Activated naive CD4-positive, alpha-beta T cell treated with anti-CD3 and anti-CD28 coated beads for 36 hours (primary cell): ENCODE results near the gene EML6. TPM values are rescaled to one million over a fixed set of nuclear protein-coding genes. Genes with fewer than 3 reads are reported as not detected.
"Not testable (repeated sequence)": the region's sequence is repeated elsewhere in the genome, so short reads cannot be mapped to it uniquely, and the experiment has no call there.

Experiments used
- CTCF ChIA-PET: fragments of 350-600 bp; sonication (Branson Sonifier 250); formaldehyde crosslinking; loops from one replicate; lab custom pipeline; 2021; ENCODE audit warnings: antibody characterized with exemption; lab: Charles Lee
- DNase-seq: peaks from one replicate; pipeline ENCODE4 v3.0.0-alpha.2; 2020
- H3K27ac Mint-ChIP-seq: one replicate; pipeline ENCODE4 v1.8.0; 2021; ENCODE audit warnings: mild to moderate bottlenecking, mixed read lengths
- H3K27me3 Mint-ChIP-seq: one replicate; pipeline ENCODE4 v1.8.0; 2021; ENCODE audit warnings: low read depth, mixed read lengths
- H3K36me3 Mint-ChIP-seq: one replicate; pipeline ENCODE4 v1.8.0; 2021; ENCODE audit warnings: low read depth, mixed read lengths
- H3K4me1 Mint-ChIP-seq: one replicate; pipeline ENCODE4 v1.8.0; 2021; ENCODE audit warnings: low read depth, mixed read lengths
- H3K4me3 Mint-ChIP-seq: one replicate; pipeline ENCODE4 v1.8.0; 2021; ENCODE audit warnings: mild to moderate bottlenecking, moderate library complexity, mixed read lengths
- H3K9me3 Mint-ChIP-seq: one replicate; pipeline ENCODE4 v1.8.0; 2021; ENCODE audit warnings: mixed read lengths
- intact Hi-C: fragments of 100-400 bp; cut with micrococcal nuclease; formaldehyde crosslinking; loops from one replicate; pipeline ENCODE4 v1.15.1; 2023
- total RNA-seq, 2 experiments: library from RNA; stranded (reverse); gene quantifications; one replicate each; pipeline ENCODE4 v1.2.3, GENCODE V29; 2021

The EML6 gene
- total RNA-seq, 2 experiments from 2014 or later: 0.38 to 0.49 TPM

GRCh38 chr2:54839461-54840255, 116.2 kb downstream of the EML6 start:
- H3K4me1 Mint-ChIP-seq: no peaks in the 10 kb centered on the region
- no peaks in the 10 kb centered on the region for H3K36me3 Mint-ChIP-seq
- no peak overlapping the region for H3K4me3 Mint-ChIP-seq
- no peaks in the 10 kb centered on the region for H3K9me3 Mint-ChIP-seq
- H3K27ac Mint-ChIP-seq: no peak overlapping the region
- H3K27me3 Mint-ChIP-seq: no peaks in the 10 kb centered on the region
- intact Hi-C loops: loop anchor here (2.0 to 5.0 kb wide), 4 partner anchors 57 to 183 kb away; no protein-coding TSS in a partner anchor
- CTCF ChIA-PET: interaction anchor here (0.6 to 2.8 kb wide), 28 partner anchors 9 to 732 kb away, joined by 3 to 22 read pairs (median 4); no protein-coding TSS in a partner anchor
- no peak for DNase-seq

DNA sequence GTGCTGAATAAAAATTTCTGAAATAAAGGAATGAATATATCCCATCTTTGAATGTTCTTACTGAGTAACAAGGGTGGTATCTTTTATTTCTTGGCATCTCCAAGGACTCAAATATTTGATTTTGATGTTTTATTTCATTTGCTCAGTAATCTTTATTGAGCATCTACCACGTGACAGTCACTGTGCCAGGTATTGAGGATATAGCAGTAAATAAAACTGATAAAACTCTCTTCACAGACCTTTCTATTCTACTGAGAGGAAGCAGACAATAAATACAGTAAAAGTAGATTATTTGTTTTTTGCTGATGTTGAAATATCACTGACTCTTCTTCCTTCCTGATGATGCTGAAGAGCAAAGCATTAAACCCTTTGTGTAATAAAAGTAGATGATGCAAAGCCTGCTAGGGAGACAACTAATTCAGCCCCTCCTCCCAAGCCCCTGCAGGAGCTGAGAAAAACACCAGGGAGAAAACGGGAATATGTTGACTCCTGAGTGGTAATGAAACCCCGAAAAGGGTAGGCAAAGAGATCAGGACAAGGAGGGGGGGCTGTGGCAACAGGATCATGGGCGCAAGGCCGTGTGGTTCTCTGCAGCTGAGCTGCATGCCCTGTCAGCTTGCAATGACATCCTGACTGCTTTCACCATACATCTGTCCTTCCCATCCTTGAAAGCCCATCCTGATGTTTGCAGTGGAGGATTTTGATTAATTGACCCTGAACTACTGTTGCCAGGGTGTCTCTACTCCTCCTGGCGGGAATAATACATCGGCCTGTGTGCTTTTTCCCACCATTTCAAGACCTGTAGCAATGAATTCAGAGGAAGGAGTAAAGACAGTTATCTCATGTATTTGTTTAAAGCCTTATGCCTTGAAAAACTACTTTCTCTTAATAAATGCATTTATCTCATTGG, 117.4 kb downstream of the EML6 start:
- intact Hi-C loops: no loop called here
- Mint-ChIP-seq H3K36me3 (no peaks in the 10 kb centered on the region), H3K27me3 (no peaks in the 10 kb centered on the region), H3K27ac (no peak overlapping the region), H3K9me3 (no peaks in the 10 kb centered on the region), H3K4me1 (no peaks in the 10 kb centered on the region), H3K4me3 (no peak overlapping the region)
- DNase-seq: no peak
- CTCF ChIA-PET: interaction anchor here (0.6 to 0.7 kb wide), 3 partner anchors 70 to 324 kb away, joined by 3 read pairs; no protein-coding TSS in a partner anchor

DNA sequence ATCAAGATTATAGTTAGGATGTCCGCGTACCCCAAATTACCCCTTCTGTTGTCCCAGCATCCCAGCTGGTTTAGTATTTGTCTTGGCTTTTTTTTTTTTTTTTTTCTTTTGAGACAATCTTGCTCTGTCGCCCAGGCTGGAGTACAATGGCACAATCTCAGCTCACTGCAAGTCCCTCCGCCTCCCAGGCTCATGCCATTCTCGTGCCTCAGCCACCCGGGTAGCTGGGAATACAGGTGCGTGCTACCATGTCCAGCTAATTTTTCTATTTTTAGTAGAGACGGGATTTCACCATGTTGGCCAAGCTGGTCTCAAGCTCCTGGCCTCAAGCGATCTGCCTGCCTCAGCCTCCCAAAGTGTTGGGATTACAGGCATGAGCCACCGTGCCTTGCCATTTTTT, 118.0 kb downstream of the EML6 start:
- H3K27me3 Mint-ChIP-seq, H3K4me3 Mint-ChIP-seq, intact Hi-C loops, H3K9me3 Mint-ChIP-seq, H3K36me3 Mint-ChIP-seq, DNase-seq, H3K27ac Mint-ChIP-seq, H3K4me1 Mint-ChIP-seq: not testable (repeated sequence)
- CTCF ChIA-PET: interaction anchor here (0.6 to 1.2 kb wide), 5 partner anchors 178 to 324 kb away, joined by 3 read pairs; no protein-coding TSS in a partner anchor

DNA sequence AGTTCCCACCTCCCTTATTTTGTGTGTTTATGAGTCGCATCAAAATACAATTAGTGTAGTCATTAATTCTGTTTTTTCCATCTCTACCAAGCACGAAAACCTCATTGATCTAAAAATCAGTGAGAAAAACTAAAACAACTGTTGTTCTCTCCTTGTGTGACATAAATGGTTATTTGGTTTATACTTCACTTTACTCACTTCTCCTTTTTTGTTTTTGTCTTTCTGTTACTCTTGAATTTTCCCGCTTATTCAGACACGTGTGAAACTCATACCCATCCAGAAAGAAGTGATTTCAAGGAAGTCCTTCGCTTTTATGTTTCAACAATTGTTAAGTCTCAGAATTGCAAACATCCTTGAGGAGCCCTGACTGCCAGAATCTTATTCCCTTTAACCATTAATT, 121.6 kb downstream of the EML6 start:
- CTCF ChIA-PET: no interaction called here
- intact Hi-C loops: no loop called here
- H3K36me3 Mint-ChIP-seq: no peaks in the 10 kb centered on the region

GRCh38 chr2:54845514-54845913, 122.1 kb downstream of the EML6 start:
- Mint-ChIP-seq H3K9me3 (no peaks in the 10 kb centered on the region), H3K4me3 (no peak overlapping the region), H3K36me3 (no peaks in the 10 kb centered on the region), H3K4me1 (no peaks in the 10 kb centered on the region), H3K27ac (no peak overlapping the region), H3K27me3 (no peaks in the 10 kb centered on the region)
- no peak for DNase-seq
- CTCF ChIA-PET: interaction anchor here (0.9 to 1.3 kb wide), 2 partner anchors 141 to 322 kb away, joined by 3 to 6 read pairs; no protein-coding TSS in a partner anchor
- intact Hi-C loops: no loop called here

More for the DNA sequence above, 121.6 kb downstream of the EML6 start:
- no peak for DNase-seq
- Mint-ChIP-seq H3K27ac (no peak overlapping the region), H3K4me3 (no peak overlapping the region), H3K9me3 (no peaks in the 10 kb centered on the region), H3K4me1 (no peaks in the 10 kb centered on the region), H3K27me3 (no peaks in the 10 kb centered on the region)

- Mint-ChIP-seq H3K27me3 (no peaks in the 10 kb centered on the region), H3K27ac (no peak overlapping the region), H3K4me1 (no peaks in the 10 kb centered on the region), H3K36me3 (no peaks in the 10 kb centered on the region), H3K4me3 (no peak overlapping the region), H3K9me3 (no peaks in the 10 kb centered on the region)
- intact Hi-C loops: no loop called here
- no peak for DNase-seq
- CTCF ChIA-PET: no interaction called here
These were observed 127.0 kb downstream of the EML6 start for GRCh38 chr2:54850171-54851122.

DNA sequence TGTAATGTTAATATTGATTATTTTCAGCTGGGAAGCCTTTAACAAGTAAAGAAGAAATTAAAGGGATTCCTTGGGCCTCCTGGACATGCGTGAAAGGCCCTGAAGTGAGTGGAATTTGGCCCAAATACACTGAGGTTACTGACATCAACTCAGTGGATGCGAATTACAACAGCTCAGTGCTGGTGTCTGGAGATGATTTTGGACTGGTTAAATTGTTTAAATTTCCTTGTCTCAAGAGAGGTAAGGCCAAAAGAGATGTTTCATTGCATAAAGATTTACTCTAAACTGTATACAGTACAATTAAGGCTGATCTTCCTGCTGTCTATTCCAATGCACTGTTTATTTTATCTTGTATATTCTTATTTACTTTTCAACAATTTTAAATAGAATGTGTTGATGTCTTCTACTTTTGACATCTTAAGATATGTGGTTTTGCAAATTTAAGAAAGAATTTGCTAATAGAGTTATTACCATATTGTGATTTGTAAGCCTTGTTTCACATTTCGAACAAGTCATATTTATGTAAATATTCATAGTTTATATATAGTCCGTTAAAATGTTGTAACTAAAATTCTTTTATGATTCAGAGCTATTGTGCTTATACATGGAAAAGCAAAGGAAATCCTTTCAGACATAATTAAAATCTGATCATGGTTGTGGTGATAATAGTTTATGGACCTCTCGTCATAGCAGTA, 130.3 kb downstream of the EML6 start:
- H3K36me3 Mint-ChIP-seq: no peaks in the 10 kb centered on the region
- H3K4me3 Mint-ChIP-seq: no peak overlapping the region
- H3K9me3 Mint-ChIP-seq: no peaks in the 10 kb centered on the region
- DNase-seq: no peak
- H3K27ac Mint-ChIP-seq: no peak overlapping the region
- no peaks in the 10 kb centered on the region for H3K4me1 Mint-ChIP-seq
- no peaks in the 10 kb centered on the region for H3K27me3 Mint-ChIP-seq
- intact Hi-C loops: no loop called here
- CTCF ChIA-PET: no interaction called here

DNA sequence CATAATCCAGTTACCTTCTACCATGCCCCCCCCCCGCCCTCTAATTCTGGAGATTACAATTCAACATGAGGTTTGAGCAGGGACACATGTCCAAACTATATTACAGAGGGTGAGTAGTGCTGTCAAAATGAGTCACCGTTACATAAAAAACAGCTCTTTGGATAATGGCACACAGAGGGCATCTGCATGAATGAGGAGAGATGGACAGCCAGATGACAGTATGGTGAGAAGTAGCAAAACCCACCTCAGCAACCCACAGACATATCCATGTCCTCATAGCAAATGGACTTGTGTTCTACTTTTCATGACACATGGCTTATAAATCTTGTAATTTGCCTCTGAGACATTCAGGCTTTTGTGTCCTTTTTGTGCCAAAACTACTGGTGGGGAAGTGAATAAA, 132.0 kb downstream of the EML6 start:
- DNase-seq: no peak
- CTCF ChIA-PET: interaction anchor here (1.4 kb wide), 1 partner anchor 16 kb away, joined by 7 read pairs; no protein-coding TSS in a partner anchor
- intact Hi-C loops: no loop called here
- no peaks in the 10 kb centered on the region for H3K4me1 Mint-ChIP-seq
- no peaks in the 10 kb centered on the region for H3K9me3 Mint-ChIP-seq
- H3K27me3 Mint-ChIP-seq: no peaks in the 10 kb centered on the region
- H3K36me3 Mint-ChIP-seq: no peaks in the 10 kb centered on the region
- H3K27ac Mint-ChIP-seq: no peak overlapping the region
- no peak overlapping the region for H3K4me3 Mint-ChIP-seq

GRCh38 chr2:54858021-54858681, 134.7 kb downstream of the EML6 start:
- CTCF ChIA-PET: no interaction called here
- Mint-ChIP-seq H3K9me3 (peaks cover 3% of the 10 kb centered on the region), H3K27me3 (no peaks in the 10 kb centered on the region), H3K4me3 (no peak overlapping the region), H3K36me3 (no peaks in the 10 kb centered on the region), H3K27ac (no peak overlapping the region), H3K4me1 (no peaks in the 10 kb centered on the region)
- intact Hi-C loops: no loop called here
- no peak for DNase-seq

DNA sequence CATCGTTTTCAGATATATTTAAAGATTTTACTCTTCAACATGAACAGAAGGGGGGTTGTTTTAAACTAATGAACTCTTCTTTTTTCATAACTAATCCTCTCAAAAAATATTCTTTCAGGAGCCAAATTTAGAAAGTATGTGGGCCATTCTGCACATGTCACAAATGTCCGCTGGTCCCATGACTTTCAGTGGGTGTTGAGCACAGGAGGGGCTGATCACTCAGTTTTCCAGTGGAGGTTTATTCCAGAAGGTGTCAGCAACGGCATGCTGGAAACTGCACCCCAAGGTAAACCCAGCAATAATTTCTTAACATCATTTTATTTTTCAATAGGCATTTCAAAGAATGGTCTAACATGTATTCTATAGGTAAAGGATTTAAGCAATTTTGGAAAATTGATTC, 136.0 kb downstream of the EML6 start:
- no peak for DNase-seq
- Mint-ChIP-seq H3K27me3 (no peaks in the 10 kb centered on the region), H3K27ac (no peak overlapping the region), H3K4me3 (no peak overlapping the region), H3K4me1 (no peaks in the 10 kb centered on the region), H3K36me3 (no peaks in the 10 kb centered on the region), H3K9me3 (peaks cover 3% of the 10 kb centered on the region)
- intact Hi-C loops: no loop called here
- CTCF ChIA-PET: no interaction called here
